OCI-LY3 (cell line): Measurements from ENCODE around the gene ROBO1.

ENCODE experiments used
- EZH2phosphoT487 ChIP-seq: fragments of 200-600 bp; shearing (Covaris generic); IDR thresholded peaks from 2 replicates; pipeline ENCODE4 v1.6.1; 2018; ENCODE audit warnings: antibody characterized with exemption, mixed run types, low read depth
- TF ChIP-seq, protein P1 (sequence below): fragments of 200-600, 300-600 bp; sonication (generic); IDR thresholded peaks from 2 replicates; pipeline ENCODE4 v1.5.1; 2014; ENCODE audit warnings: antibody characterized with exemption, low read length, low read depth

DNA sequence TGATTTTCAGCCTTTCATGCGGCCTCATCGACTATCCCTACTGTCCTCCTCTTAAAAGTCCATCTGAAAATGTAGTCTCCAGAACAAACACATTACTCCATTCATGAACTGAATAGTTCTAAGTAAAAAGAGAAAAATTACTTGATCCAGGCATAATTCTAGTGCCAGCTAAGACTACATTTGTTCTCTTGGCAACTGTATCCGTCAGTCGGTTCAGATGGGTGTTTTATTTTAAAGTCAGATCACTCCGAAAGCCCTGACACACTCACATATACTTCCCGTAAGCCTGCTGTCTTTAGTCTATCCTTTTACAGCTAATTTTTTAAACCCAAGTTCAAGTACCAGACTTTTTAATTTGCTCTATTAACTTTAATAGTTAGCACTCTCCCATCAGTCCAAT is 1102.7 kb downstream of the ROBO1 start:
- TF ChIP-seq, protein P1, sequence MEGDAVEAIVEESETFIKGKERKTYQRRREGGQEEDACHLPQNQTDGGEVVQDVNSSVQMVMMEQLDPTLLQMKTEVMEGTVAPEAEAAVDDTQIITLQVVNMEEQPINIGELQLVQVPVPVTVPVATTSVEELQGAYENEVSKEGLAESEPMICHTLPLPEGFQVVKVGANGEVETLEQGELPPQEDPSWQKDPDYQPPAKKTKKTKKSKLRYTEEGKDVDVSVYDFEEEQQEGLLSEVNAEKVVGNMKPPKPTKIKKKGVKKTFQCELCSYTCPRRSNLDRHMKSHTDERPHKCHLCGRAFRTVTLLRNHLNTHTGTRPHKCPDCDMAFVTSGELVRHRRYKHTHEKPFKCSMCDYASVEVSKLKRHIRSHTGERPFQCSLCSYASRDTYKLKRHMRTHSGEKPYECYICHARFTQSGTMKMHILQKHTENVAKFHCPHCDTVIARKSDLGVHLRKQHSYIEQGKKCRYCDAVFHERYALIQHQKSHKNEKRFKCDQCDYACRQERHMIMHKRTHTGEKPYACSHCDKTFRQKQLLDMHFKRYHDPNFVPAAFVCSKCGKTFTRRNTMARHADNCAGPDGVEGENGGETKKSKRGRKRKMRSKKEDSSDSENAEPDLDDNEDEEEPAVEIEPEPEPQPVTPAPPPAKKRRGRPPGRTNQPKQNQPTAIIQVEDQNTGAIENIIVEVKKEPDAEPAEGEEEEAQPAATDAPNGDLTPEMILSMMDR, result no peak
- no peak for TF ChIP-seq EZH2phosphoT487
